Activated CD8-positive, alpha-beta memory T cell treated with anti-CD3 and anti-CD28 coated beads for 24 hours (primary cell): ENCODE data around the gene LRP5.
"Not testable (repeated sequence)": the region's sequence is repeated elsewhere in the genome, so short reads cannot be mapped to it uniquely, and the experiment has no call there.

Source experiments
- DNase-seq: peaks from one replicate; pipeline ENCODE4 v3.0.0-alpha.2; 2020

Gene LRP5

GRCh38 chr11:68449951-68450350 is 137.6 kb downstream of the LRP5 start:
- no peak for DNase-seq

DNA sequence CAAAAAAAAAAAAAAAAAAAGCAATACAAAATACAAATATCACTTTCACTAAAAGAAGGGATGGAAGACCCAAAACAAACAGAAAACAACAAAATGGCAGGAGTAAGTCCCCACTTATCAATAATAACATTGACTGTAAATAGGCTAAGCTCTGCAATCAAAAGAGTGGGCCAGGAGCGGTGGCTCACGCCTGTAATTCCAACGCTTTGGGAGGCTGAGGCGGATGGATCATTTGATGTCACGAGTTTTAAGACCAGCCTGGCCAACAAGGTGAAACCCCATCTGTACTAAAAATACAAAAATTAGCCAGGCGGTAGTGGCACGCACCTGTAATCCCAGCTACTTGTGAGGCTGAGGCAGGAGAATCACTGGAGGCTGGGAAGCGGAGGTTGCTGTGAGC is 138.3 kb downstream of the LRP5 start:
- DNase-seq = no peak

GRCh38 chr11:68454767-68455166 is 142.4 kb downstream of the LRP5 start:
- DNase-seq = no peak

DNA sequence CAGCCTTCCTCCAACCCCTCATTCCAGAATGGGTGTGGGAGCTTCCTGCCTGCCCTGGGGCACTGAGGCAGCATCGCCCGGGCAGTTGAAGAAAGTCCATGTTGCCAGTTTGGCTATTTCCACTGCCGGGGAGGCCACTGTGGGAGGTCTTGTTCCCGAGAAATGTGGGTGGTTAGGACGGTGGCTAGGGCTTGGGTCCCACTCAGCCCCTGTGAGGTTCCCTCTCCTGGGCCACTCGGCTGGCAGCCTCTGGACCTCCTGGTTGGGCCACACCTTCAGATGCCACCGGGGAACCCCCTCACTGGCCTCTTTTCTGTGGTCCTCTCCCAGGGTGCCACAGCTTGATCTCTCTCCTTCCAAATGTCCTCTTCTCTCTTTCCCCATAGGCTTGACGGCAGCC is 143.1 kb downstream of the LRP5 start:
- DNase-seq = no peak

- no peak for DNase-seq
Measured at GRCh38 chr11:68457216-68457897, 145.0 kb downstream of the LRP5 start.

DNA sequence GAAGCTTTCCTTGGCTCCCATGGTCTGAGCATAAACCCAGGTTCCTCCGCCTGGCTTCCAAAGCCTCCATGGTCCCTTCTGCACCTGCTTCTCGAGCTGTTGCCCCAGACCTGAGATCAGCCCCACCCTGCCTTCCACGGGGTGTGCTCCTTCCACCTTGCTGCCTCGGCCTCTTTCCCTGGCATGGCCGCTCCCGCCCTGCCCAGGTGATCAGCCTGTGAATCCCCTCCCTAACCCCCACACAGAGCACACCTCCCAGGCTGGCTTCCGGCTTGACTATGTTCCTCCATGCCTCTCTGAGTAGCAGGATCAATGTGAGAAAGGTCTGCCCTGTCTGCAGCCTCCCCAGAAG is 145.5 kb downstream of the LRP5 start:
- no peak for DNase-seq

- DNase-seq = not testable (repeated sequence)
Measured at GRCh38 chr11:68458340-68458739, 145.9 kb downstream of the LRP5 start.

GRCh38 chr11:68459886-68460740 is 147.7 kb downstream of the LRP5 start:
- DNase-seq = peak; percentile 99

DNA sequence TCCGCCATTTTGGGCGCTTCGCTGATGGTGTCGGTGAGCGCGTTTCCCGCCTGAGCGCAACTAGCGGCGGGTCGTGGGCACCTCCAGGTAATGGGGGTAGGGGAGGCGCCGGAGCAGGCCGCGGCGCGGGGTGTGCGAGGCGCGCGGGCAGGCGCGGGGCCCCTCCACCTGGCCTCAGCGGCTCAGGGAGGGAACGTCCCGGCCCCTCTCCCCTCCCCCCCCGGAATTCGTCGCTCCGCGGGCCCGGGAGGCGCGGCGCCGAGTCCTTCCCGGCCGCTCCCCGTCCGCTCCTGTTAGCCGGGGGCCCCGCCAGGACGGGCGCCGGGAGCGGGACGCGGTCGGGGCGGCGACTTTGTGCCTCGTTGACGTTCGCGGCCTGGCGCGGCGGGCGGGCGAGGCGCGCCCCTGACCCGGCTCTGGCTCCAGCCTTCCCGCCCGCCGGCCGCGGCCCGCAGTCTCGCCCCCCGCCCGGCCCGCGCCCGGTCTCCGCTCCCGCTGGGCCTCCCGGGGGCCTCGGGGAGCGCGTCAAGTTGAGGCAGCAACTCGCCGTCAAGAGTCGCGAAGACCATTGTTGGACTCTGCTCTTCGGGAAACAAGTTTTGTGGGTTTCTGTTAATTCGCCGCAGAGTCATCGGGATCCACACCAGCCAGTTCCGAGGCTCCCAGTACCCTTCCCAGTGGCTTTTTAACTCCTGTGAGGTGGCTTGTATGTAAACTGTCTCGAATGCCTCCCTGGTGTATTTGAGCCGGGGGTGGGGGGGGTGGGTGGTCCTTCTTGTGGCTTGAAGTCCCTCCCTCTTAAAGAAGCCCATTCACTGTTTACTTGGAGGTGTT is 148.6 kb downstream of the LRP5 start, which contains the start of gene PPP6R3:
PPP6R3 (plus strand) TSS at position 12 of the 834 bp plus-strand sequence. CDS start 76,913 bp downstream, outside the sequence.
- DNase-seq = no peak

DNA sequence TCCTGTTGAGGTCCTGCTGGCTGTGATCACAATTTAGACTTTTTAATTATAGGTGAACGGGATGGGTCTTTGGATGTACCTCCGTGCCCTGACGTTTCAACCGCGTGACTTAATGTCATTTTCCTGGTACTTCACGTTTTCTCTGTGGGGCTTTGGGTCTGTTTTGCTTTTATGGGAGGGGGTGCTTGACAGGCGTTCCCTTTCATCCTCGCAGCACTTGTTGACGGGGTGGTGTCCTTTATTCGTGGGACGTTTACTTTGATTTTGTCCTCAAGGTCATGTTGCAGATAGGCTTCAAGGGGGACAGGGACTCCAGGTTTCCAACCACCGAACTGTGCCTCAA is 149.2 kb downstream of the LRP5 start:
- no peak for DNase-seq

DNA sequence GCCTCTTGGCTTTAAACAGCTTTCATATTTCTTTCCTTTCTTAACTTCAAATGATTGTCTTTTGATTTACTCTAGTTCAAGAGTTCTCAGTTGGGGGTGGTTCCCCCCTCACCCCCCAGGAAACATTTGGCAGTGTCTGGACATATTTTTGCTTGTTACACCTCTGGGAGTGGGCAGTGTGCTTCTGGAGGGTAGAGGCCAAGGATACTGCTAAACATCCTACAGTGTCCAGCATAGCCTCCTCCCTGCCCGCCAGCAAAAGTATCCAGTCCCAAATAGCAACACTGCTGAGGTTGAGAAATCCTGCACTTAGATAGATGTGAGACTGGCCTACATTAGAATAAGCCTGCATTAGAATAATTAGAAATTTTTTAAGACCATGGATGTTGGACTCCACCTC is 151.3 kb downstream of the LRP5 start:
- DNase-seq = peak; percentile 49

DNA sequence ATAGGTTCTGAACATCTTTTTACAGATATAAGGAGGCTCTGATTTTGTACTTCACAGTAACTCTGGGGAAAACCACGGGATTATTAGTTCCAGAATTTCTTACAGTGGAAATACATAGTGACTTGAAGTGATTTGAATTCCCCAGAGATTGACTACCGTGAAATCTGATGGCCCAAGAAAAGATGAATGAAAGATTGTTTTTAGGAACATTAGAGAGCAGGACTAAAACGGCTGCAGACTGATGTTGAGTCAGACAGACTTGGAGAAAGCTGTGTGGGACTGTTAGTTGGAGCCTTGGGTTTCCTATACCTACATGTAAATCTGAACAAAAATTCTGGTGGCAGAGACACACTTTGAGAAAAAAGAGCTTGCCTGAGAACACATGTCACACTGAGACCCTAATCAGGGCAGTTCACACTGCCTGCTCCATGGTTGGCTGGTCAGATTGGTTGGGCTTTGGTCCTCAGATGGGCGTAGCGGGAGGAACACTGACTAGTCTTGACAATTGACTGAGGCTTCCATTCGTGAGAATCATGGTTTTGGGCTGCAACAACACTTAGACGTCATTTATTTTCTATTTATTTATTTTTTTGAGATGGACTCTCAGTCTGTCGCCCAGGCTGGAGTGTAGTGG is 154.9 kb downstream of the LRP5 start:
- DNase-seq = no peak

DNA sequence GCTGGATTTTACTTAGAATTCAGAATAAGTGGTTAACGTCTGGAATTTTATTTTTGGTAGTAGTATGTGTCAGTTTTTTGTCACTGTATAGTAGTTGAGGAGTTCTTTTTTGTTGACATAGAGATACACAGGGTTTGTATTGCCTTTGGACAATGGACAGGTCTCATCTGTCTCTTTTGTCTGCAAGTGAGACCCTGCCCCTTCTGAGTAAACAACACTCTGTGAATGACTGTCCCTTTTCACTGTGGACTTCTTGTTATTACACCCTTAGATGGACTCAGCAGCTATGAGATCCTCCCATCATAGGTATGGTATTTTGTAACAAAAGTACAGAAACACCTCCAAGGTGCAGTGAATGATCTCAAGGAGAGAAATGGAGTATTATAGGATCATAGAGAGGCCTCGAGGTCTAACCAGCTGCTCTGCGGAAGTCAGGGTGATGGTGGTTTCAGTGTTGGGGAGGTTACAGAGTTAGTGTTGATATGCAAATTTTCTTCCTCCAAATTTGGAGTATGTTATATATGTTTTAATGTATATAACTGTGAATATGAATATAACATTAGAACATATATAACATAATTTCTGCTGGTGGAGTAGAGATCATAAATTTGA is 155.9 kb downstream of the LRP5 start:
- no peak for DNase-seq

DNA sequence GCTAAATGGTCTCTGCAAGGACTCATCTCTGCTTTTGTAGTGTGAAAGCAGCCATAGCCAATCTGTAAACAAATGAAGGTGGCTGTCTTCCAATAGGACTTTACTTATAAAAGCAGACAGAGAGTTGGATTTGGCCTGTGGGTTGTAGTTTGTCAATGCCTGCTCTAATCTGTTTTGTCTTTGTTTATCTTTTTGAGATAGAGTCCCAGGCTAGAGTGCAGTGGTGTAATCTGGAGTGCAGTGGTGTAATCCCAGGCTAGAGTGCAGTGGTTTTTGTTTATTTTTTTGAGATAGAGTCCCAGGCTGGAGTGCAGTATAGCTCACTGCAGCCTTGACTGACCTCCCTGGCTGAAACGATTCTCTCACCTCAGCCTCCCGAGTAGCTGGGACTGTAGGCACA is 156.7 kb downstream of the LRP5 start:
- no peak for DNase-seq

DNA sequence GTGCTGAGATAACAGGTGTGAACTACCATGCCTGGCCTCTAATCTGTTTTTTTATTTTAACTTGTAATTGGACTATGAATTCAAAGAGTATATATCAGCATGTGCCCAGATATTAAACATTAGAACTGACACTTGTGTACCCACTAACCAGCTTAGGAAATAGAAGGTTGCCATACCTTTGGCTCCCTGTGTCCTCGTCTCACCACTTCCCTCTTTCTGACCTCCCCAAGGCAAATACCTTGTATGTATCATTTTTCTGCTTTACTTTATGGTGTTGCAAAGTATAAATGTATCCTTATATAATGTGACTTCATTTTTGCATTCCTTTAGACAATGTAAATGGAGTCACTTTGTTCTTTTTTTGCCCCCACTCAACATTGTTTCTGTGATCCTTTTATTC is 157.3 kb downstream of the LRP5 start:
- no peak for DNase-seq

DNA sequence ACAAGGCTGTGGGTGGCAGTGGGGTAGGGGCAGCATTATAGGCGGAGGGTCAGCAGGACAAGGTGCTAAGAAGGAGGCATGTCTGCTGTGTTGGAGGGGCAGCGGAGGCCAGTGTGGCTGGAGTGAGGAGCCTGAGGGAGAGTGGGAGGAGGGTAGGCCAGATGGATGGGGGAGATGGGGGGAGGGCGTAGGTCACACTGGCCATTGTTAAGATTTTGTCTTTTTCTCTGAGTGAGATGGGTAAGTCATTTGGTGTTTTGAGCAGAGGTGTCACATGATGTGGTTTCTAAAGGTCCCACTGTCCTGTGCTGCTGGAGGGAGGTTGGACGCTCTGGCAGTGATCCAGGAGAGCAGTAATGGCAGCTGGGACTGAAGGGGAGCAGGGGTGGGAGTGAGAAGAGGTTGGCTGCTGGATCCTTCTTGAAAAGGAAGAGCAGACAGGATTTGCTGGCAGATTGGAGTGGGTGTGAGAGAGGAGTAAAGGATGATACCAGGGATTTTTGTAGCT is 158.0 kb downstream of the LRP5 start:
- no peak for DNase-seq

- DNase-seq = peak; percentile 66
Measured at GRCh38 chr11:68471360-68472340, 159.3 kb downstream of the LRP5 start.

DNA sequence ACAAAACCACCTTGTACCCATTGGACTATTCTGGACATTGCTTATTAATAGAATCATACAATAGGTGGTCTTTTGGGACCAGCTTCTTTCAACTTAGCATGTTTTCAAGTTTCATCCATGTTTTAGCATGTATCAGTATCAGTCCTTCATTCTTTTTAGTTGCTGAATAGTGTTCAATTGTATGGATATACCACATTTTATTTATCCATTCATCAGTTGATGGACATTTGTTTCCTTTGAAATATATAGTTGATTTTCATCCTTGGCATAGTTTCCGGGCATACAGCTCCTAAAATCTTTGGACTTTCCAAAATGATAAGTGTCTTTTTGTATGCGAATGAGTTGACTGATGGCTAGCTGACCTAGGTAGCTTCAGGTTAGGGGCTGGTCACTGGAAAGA is 160.4 kb downstream of the LRP5 start:
- no peak for DNase-seq

GRCh38 chr11:68473693-68474092 is 161.3 kb downstream of the LRP5 start:
- no peak for DNase-seq

- not testable (repeated sequence) for DNase-seq
Measured at GRCh38 chr11:68475626-68476025, 163.2 kb downstream of the LRP5 start.

DNA sequence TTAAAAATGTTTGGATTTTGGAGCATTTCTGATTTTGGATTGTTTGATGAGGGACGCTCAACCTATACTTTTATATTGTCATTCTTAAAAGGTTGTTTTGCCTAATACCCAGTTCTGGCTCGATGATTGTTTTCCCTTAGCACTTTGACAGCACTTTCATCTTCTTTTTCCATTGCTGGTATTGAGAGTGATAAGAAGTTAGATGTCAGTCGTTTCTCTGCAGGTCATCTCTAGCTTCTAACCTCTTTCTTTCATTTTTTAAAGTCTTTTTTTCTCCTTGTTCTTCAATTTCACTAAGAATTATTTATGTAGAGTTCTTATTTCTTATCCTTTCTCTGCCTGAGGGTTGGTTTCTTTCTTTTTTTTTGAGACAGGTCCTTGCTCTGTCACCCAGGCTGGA is 167.0 kb downstream of the LRP5 start:
- no peak for DNase-seq
